Measurements from ENCODE around the gene VAC14.

DNA sequence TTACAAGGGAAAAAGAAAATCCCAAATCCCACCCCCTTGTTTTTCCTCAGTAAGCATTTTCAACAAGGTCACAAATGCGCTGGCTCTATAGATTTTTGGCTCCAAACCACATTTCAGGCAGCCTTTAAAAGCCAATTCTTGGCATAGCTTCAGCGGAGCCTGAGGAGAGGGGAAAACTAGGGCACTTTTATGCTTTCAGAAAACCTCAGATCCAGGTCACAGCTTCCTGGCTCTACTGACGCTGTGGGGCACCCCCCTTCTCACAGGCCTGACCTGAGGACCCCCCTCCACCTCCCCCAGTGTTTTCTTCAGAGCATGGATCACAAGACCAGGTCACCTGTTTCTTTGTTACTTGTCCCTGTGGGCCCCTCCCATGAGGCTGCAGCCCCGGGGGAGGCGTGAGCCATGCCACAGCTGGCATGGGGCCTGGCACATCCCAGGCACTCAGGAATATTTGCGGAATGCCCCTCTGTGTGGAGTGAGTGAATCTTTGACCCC is 85.0 kb downstream of the VAC14 start:
- TF ChIP-seq, protein P1, sequence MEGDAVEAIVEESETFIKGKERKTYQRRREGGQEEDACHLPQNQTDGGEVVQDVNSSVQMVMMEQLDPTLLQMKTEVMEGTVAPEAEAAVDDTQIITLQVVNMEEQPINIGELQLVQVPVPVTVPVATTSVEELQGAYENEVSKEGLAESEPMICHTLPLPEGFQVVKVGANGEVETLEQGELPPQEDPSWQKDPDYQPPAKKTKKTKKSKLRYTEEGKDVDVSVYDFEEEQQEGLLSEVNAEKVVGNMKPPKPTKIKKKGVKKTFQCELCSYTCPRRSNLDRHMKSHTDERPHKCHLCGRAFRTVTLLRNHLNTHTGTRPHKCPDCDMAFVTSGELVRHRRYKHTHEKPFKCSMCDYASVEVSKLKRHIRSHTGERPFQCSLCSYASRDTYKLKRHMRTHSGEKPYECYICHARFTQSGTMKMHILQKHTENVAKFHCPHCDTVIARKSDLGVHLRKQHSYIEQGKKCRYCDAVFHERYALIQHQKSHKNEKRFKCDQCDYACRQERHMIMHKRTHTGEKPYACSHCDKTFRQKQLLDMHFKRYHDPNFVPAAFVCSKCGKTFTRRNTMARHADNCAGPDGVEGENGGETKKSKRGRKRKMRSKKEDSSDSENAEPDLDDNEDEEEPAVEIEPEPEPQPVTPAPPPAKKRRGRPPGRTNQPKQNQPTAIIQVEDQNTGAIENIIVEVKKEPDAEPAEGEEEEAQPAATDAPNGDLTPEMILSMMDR (IDR thresholded peaks at IDR 0.05; ENCODE audit: poor library complexity, severe bottlenecking): no peak
- TF ChIP-seq EZH2 (IDR thresholded peaks at IDR 0.05; ENCODE audit: borderline replicate concordance, insufficient read depth, low read length, poor library complexity, severe bottlenecking) (no peak), EP300 (conservative IDR thresholded peaks at IDR 0.05; ENCODE audit: poor library complexity, severe bottlenecking) (no peak), POLR2AphosphoS5 (IDR thresholded peaks at IDR 0.05) (no peak), RAD21 (conservative IDR thresholded peaks at IDR 0.05) (no peak), MXI1 (conservative IDR thresholded peaks at IDR 0.05; ENCODE audit: poor library complexity, severe bottlenecking) (no peak), TAF1 (IDR thresholded peaks at IDR 0.05; ENCODE audit: low read depth) (no peak)
- TF ChIP-seq, protein P2, sequence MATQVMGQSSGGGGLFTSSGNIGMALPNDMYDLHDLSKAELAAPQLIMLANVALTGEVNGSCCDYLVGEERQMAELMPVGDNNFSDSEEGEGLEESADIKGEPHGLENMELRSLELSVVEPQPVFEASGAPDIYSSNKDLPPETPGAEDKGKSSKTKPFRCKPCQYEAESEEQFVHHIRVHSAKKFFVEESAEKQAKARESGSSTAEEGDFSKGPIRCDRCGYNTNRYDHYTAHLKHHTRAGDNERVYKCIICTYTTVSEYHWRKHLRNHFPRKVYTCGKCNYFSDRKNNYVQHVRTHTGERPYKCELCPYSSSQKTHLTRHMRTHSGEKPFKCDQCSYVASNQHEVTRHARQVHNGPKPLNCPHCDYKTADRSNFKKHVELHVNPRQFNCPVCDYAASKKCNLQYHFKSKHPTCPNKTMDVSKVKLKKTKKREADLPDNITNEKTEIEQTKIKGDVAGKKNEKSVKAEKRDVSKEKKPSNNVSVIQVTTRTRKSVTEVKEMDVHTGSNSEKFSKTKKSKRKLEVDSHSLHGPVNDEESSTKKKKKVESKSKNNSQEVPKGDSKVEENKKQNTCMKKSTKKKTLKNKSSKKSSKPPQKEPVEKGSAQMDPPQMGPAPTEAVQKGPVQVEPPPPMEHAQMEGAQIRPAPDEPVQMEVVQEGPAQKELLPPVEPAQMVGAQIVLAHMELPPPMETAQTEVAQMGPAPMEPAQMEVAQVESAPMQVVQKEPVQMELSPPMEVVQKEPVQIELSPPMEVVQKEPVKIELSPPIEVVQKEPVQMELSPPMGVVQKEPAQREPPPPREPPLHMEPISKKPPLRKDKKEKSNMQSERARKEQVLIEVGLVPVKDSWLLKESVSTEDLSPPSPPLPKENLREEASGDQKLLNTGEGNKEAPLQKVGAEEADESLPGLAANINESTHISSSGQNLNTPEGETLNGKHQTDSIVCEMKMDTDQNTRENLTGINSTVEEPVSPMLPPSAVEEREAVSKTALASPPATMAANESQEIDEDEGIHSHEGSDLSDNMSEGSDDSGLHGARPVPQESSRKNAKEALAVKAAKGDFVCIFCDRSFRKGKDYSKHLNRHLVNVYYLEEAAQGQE (IDR thresholded peaks at IDR 0.05; ENCODE audit: borderline replicate concordance): no peak
